GDM1 (cell line): ENCODE results near the gene NTSR1.
A peak's percentile ranks its signal among the peaks of the same experiment; 100 is the strongest.

ENCODE experiments used
- DNase-seq: peaks from one replicate; lab custom pipeline; 2025; lab: John Stamatoyannopoulos, UW

Gene NTSR1

DNA sequence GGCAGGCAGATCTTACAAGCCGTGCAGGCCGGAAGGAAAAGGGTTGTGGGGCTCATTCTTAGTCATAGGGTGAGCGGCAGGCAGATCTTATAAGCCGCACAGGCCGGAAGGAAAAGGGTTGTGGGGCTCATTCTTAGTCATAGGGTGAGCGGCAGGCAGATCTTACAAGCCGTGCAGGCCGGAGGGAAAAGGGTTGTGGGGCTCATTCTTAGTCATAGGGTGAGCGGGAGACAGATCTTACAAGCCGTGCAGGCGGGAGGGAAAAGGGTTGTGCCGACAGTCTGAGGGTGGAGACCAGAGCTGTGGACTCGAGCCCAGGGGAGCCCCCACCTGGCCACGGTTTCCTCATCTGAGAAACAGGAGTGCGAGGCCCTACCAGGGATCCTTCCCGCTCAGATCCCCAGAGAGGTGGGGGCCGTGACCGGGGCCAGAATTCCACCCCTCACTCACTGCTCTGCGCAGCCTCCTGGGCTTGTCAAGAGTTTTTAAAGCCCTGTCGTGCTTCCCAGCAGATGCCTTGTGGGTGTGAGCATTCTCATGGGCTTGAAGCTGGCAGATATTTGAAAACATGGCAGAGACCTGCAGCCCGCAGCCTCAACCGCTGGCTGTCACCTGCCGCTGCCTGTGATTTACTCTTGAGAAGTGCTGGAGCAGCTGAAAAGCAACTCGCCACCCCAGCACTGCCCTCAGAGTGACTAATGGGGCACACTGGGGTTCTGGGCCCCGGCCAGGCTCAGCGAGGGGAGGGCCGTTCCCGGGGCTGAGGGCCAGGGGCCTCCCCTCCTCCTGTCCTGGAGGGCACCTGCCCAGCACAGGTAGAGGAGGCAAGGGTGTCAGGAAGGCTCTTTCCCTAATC is 31.9 kb downstream of the NTSR1 start:
- peak; percentile 88 for DNase-seq

GRCh38 chr20:62741191-62741691 is 32.6 kb downstream of the NTSR1 start:
- no peak for DNase-seq

DNA sequence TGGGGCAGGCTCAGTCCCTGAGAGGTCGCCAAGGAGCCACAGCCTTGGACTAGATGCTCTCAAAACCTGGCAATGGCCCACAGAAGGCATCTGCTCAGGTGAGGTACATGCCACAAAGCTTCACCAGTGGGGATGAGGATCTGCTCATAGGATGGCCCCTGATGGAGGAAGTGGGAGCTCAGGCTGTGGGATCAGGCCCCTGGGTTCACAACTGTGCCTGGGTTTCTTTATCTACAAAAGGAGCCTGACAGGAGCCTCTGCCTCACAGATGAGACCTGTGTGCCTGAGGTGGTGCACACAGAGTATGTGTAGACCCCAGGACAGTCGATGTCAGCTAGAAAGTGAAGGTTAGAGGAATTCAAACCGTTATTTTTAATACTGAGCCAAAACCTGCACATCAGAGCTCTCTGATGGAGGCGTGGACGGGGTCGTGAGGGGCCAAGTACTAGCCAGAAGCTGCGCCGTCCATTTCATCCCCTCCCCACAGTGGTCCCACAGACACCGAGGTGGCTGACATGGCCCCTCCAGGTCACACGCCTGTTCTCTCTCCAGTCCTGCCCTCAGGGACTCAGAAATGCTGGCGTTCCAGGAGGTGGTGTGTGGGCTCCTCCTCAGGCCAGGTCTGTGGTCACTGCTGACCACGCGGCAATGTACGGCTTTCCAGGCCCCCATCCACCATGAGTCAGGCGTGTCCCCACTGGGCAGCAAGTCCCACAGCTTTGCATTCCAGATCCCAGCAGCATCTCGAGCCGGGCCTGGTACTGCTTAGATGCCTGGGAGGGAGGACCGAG is 33.3 kb downstream of the NTSR1 start:
- DNase-seq = no peak

DNA sequence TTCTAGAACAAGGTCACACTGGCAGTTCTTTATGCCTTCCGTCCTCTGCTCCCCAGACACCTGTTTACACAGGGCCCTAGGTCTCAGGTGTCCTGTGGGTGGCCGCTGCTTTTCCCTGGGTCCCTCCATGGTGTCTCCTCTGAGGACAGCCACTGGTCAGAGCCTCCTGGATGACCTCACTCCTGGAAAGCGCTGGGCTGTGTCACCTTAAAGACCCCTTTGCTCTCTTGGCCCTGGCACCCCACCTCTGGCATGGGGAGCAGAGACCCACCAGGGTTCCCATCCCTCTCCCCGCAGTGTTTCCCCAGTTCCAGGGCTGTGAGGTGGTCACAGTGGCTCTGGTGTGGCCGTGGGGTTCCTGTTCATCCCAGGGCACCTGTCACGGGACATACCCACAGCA is 33.9 kb downstream of the NTSR1 start:
- DNase-seq = no peak

DNA sequence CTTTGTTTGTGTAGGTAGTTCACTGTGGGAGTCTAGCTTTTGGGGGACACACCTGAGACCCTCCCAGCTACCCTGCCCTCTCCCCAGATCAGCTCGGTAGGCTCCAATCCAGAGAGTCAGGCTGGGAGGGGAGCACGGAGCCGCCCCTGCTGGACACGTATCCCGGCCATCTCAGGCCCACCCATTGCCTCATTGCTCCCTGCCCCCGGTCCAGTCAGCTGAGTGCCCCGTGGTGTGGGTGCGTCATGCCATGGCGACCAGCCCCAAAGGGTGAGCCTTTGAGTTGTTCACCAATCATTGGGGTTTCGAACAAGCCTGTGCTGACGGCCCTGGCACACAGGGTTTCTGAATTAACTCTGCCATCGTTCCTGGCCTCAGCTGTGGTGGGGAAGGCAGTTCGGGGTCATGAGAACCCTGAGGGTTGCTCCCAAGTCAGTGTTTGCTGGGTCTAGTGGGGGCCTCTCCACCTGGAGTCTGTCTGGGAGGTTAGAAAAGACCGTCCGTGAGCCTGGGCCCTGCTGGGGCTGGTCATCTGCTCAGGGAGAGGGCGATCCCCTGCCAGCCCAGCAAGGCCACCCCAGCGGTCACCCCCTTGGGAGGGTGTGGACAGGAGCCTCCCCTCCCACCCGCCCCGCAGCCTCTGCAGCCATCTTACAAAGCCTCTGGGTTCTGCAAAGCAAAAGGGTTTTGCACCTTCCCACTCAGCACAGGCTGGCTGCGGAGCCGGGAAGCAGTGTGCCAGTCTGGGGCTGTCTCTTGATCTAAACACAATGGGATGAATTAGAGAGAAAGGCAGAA is 34.5 kb downstream of the NTSR1 start:
- DNase-seq = no peak

DNA sequence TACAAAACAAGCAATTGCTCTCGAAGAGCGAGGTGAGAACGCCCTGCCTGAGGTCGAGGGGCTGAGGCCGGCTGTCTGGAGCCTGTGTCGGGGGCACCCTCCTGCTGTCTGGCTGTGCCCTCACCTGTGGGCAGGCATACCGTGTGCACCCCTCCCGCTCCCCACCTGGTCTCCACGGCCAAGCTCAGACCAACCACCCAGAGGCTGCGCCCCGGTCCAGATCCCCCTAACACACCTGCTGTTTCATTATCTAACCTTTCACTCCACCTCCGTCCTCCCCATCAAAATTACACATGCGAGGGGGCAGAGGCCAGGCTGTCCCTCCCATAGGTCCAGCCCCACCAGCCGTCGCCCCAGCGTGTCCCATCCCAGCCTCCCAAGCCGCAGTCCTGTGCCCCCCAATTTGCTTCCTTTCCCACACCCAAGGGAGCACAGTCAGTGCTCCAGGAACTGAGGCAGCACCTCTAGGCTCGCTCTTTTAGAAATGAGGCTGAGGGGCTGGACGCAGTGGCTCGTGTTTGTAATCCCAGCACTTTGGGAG is 35.2 kb downstream of the NTSR1 start:
- no peak for DNase-seq

GRCh38 chr20:62744741-62745191 is 36.1 kb downstream of the NTSR1 start:
- DNase-seq = no peak

- DNase-seq = no peak
These were observed 36.8 kb downstream of the NTSR1 start for GRCh38 chr20:62745279-62745951.

GRCh38 chr20:62745952-62746288 is 37.3 kb downstream of the NTSR1 start:
- DNase-seq = no peak

DNA sequence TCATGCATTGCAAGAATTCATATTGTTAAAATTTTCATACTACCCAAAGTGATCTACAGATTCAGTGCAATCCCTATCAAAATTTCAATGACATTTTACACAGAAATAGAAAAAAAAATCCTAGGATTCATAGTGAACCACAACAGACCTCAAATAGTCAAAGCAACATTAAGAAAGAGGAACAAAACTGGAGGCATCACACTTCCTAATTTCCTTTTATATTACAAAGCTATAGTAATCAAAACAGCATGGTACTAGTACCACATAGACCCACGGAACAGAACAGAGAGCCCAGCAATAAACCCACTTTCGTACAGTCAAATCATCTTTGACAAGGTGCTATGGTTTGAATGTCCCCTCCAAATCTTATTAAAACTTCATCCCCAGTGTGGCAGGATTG is 39.7 kb downstream of the NTSR1 start:
- DNase-seq = no peak

DNA sequence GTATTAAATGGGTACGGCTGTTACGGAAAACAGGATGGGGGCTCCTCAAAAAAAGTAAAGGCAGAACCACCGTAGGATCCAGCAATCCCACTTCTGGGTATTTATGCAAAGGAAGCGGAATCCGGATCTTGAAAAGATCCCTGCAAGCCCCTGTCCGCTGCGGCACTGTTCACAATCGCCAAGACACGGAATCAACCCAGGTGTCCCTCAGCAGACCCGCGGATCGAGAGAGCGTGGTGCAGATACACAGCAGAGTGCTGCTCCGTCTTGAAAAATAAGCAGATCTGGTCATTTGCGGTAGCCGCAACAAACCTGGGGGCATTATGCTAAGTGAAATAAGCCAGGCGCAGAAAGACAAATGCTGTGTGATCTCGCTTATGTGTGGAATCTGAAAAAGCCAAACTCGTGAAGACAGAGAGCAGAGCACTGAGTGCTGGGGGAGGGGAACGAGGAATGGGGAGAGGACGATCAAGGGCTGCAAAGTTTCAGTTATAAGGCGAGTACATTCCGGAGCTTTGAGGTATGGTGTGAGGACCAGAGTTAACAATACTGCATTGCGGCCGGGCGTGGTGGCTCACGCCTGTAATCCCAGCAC is 41.3 kb downstream of the NTSR1 start:
- no peak for DNase-seq

GRCh38 chr20:62751551-62752150 is 43.0 kb downstream of the NTSR1 start:
- no peak for DNase-seq

- no peak for DNase-seq
These were observed 43.6 kb downstream of the NTSR1 start for GRCh38 chr20:62752181-62752670.

DNA sequence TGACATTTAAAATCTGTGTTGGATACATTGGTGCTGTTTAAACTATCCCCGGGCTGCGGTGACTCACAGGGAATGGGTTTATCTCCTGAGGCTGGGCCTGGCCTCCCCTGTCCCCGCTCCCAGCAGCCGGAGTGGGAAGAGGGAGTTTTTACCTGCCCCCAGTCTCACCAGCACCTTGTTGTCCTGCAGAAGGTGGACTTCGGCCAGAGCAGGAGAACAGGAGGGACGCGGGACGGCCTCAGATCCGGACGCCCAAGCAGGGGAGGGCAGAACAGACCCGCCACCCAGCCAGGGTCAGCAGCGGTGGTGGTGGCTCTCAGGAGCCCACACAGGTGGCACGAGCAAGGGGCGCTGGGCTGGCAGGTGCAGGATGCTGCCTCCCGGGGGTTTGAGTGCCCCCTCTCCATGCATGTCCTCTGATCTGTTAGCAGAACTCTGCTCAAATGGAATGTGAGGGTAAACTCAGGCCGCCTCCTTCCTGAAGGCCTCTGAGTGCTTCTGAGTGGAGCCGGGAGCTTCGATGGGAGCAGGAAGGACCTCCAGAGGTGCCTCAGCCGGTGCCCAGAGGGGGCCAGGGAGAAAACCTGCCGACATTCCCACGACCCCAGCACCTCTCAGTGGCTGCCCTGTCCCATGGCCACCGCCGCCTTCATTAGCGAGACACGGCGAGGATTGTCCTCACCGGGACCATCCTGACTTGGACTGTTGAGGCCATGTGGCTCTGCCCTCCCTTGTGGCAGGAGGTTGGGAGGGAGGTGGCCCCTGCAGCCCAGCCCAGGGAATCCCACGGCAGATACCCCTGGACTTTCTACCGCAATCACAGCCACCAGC is 44.2 kb downstream of the NTSR1 start:
- DNase-seq = no peak

DNA sequence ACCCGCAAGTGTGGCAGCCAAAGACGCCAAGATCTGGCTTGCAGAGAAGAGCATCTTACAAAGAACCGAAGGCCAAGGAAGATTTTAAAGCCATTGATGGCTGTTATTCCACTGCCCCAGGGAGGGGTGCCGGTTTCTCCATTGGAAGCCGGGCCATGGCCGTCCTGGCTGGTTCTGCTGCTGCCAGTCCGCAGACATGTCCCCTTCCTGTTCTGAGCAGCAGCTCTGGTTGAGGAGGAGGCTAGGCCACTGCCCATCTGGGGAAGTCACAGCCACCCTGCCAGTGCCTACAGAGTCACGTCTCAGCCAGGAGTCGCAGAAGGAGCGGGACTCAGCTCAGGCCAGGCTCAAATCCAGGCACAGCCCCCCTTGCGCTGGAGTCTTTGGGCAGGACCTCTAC is 45.0 kb downstream of the NTSR1 start:
- DNase-seq = no peak

DNA sequence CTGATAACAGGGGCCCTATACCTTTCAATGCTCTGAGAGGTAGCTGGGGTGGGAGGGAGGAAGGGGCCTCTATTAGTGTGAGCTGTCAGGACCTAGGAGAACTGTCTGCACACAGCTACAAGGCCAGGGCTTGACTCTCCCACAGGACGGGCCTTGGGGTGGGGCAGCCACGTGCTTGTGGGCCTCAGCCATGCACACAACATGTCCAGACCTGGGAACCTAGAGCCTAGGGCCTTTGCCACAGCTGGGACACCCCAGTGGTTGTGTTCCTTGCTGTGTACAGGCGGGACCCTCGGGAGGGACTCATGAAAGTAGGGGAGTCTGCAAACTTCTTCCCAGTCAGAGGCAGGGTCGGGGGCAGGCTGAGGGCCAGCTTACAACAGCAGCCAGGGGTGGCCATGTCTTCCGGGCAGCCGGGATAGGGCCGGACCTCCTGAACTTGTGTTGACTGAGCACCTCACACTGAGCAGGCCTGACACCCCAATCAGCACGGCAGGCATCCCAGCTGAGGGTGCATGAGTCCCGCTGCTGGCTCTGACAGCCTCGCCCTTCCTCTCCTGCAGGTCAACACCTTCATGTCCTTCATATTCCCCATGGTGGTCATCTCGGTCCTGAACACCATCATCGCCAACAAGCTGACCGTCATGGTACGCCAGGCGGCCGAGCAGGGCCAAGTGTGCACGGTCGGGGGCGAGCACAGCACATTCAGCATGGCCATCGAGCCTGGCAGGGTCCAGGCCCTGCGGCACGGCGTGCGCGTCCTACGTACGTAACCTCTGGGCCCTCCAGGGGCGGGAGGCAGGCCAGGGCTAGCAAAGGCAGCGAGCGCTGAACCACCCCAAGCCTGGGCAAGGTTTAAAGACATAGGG is 45.7 kb downstream of the NTSR1 start:
- DNase-seq = no peak

- no peak for DNase-seq
These were observed 46.3 kb downstream of the NTSR1 start for GRCh38 chr20:62754991-62755356.
